NCI-H1092 (cell line): ENCODE measurements around the gene SETD2.

Source experiments
- DNase-seq: peaks from one replicate; lab custom pipeline; 2025; lab: John Stamatoyannopoulos, UW

The SETD2 gene

DNA sequence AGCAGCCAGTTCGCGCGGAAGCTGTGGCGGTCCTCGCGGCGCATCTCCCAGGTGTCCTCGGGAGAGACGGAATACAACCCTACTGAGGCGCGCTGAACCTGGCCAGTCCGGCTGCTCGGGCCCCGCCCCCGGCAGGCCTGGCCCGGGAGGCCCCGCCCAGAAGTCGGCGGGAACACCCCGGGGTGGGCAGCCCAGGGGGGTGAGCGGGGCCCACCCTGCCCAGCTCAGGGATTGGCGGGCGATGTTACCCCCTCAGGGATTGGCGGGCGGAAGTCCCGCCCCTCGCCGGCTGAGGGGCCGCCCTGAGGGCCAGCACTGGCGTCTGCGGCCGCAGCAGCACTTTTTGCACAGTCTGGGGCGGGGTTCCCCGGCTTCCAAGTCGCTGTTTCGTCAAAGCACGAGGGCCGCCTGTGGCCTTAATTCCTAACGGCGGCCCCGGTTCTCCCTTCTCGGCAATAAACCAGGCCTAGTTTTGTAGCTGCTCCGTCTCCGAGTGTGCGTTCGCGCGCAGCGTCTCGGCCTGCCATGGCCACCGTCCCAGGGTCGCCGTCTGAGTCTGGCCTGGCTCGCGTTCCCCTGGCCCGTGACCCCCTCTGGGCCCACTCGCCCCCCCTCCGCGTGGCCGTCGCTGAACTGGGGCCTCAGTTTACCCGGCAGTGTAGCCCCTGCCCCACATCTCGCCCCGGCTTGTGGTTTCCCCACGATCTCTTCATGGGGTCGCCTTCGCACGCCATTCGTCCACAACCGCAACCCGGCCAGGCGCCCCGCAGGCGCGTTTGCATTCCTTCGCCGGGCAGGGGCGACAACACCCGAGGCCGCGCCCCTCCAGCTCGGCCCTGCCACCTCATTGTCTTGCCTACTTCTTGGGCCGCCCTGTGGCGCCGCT is 154.4 kb downstream of the SETD2 start:
- DNase-seq, result peak; percentile 79

DNA sequence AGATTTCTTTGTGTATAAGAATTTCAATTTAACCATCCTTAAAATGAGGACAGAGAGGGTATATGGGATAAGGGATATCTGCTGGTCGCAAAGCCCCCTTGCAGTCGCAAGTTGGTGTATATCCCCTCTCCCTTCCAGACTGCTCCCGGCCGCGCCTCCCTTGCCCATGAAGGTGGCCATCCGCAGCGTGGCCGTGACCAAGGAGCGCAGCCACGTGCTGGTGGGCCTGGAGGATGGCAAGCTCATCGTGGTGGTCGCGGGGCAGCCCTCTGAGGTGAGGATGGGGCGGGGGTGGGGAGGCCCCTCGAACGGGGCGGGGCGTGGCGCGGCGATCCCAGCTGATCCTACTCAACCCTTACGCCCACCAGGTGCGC is 155.1 kb downstream of the SETD2 start:
- no peak for DNase-seq

DNA sequence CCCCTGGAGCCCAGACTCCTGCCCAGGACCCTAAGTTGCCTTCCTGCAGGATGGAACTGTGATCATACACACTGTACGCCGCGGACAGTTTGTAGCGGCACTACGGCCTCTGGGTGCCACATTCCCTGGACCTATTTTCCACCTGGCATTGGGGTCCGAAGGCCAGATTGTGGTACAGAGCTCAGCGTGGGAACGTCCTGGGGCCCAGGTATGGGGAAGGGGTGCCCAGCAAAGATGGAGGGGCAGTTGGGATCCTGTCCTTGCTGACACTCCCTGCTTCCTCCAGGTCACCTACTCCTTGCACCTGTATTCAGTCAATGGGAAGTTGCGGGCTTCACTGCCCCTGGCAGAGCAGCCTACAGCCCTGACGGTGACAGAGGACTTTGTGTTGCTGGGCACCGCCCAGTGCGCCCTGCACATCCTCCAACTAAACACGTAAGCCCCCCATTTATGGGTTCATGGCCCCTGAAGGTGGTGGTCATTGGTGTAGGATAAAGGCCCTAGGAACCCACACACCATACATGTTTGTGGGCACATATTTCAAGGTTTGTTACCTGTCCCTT is 155.6 kb downstream of the SETD2 start:
- DNase-seq, result no peak

DNA sequence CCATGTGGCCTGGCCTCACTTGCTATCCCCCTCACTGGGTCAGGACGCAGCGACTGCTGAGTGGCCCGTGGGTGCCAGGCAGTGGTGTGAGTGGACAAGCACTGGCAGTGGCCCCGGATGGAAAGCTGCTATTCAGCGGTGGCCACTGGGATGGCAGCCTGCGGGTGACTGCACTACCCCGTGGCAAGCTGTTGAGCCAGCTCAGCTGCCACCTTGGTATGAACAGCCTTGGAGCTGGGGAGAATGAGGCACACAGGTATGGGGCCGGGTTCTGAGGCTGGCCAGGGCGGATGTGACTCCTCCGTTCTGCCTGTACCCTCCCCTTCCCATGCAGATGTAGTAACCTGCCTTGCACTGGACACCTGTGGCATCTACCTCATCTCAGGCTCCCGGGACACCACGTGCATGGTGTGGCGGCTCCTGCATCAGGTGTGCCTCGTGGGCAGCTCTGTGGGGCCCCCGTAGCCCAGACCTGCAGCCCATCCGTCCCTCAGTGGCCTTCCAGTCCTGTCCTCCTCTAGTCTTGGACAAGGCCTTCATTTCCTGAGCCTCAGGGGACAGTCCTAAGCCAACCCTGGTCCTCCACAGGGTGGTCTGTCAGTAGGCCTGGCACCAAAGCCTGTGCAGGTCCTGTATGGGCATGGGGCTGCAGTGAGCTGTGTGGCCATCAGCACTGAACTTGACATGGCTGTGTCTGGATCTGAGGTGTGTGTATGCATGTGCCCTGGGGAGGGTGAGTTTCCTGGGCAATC is 156.3 kb downstream of the SETD2 start:
- no peak for DNase-seq

DNA sequence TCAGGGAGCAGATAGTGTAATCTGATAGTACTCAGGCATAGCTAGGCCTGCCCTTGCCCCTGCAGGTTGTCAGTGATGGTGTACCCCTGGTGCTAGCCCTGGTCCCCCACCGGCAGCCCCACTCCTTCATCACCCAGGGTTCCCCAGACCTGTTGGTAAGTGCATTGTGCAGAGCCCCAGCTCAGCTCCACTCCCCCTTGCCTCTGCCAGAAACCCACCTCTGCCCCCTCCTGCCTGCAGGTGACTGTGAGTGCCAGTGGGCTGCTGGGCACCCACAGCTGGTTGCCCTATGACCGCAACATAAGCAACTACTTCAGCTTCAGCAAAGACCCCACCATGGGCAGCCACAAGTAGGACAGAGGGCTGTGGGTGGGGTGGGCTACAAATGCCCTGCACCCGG is 156.9 kb downstream of the SETD2 start:
- DNase-seq, result no peak

DNA sequence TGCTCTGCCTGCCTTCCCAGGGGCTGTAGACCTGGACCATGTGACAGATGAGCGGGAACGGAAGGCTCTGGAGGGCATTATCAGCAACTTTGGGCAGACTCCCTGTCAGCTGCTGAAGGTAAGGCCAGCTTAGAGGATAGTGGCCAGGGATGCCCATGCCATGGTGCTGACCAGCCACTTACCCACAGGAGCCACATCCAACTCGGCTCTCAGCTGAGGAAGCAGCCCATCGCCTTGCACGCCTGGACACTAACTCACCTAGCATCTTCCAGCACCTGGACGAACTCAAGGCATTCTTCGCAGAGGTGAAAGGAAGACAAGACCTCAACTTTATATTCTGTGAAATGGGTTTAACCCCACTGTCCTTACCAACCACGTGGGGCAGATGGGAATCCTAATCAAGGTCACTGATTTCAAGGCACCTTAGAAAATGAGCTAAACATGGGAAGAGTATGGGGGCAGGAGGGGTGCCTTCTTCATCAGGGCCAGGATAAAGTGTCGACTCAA is 157.7 kb downstream of the SETD2 start:
- no peak for DNase-seq

DNA sequence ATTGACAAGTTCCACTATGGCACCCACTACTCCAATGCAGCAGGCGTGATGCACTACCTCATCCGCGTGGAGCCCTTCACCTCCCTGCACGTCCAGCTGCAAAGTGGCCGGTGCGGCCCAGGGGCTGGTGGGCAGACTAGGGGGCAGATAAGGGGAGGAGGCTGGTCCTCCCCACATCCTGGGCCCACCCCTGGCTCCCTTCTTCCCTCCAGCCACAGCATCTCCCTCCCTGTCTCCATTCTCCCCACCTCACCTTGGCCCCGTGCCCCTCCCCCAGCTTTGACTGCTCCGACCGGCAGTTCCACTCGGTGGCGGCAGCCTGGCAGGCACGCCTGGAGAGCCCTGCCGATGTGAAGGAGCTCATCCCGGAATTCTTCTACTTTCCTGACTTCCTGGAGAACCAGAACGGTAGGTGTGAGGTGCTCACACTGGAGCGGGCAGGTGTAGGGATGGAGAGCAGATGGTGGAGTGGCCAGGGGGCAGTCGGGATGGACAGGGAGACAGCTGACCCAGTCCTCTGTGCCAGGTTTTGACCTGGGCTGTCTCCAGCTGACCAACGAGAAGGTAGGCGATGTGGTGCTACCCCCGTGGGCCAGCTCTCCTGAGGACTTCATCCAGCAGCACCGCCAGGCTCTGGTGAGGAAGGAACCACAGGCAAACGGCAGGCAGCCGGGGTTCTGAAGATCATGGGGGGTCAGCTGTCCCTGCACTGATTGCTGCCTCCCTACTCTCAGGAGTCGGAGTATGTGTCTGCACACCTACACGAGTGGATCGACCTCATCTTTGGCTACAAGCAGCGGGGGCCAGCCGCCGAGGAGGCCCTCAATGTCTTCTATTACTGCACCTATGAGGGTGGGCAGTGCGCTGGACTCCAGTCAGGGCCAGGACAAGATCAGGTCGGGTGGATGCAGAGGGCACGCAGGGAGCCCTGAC is 158.4 kb downstream of the SETD2 start:
- no peak for DNase-seq

DNA sequence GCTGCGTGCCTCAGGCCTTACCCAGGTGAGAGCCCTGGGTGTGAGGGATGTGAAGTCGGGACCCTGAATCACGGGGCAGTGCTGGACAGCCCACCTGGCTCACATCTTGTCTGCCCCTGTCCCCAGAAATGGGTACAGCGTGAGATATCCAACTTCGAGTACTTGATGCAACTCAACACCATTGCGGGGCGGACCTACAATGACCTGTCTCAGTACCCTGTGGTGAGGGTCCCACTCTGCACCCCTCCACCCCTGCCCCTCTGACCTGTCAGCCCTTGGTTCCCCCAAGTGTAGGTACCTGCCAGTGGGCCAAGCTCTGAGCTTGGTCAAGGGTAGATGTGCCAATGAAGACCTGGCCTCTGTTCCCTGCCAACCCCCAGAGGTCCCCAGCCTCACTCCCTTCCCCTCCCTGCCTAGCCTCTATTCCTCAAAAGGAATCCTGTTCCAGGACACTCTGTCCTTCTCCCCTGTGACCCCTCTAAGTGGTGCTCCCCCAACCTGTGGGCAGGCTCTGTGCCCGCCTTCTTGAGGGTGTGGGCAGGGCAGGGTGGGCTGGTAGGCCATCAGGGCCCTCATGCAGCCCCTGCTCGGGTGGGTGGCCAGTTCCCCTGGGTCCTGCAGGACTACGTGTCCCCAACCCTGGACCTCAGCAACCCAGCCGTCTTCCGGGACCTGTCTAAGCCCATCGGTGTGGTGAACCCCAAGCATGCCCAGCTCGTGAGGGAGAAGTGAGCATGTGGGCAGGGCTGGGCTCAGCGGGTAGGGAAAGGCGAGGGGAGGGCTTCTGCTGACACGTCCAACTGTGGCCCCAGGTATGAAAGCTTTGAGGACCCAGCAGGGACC is 159.3 kb downstream of the SETD2 start:
- DNase-seq, result no peak

DNA sequence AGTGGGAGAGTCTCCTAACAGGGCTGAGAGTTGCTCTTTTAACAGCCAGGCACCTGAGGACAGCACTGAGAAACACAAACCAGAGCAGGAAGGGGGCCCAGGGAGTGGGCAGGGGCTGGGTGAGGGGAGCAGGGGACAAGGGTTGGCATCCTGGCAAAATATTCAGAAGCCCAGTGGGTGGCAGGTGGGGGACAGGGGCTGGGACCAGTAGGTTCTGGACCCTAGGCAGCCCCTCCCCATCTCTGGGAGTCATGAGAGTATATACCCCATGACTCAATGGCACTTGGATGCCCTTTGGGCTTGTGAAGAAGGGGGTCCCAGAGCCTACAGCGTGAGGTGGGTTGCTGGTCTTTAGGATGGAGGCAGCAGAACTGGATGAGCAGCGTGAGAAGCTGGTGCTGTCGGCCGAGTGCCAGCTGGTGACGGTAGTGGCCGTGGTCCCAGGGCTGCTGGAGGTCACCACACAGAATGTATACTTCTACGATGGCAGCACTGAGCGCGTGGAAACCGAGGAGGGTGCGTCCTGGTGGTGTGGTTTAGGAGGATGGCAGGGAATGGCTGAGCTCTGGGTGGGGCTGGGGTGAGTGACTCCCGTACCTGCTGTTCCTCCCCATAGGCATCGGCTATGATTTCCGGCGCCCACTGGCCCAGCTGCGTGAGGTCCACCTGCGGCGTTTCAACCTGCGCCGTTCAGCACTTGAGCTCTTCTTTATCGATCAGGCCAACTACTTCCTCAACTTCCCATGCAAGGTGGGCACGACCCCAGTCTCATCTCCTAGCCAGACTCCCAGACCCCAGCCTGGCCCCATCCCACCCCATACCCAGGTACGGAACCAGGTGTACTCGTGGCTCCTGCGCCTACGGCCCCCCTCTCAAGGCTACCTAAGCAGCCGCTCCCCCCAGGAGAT is 160.2 kb downstream of the SETD2 start:
- DNase-seq, result no peak

DNA sequence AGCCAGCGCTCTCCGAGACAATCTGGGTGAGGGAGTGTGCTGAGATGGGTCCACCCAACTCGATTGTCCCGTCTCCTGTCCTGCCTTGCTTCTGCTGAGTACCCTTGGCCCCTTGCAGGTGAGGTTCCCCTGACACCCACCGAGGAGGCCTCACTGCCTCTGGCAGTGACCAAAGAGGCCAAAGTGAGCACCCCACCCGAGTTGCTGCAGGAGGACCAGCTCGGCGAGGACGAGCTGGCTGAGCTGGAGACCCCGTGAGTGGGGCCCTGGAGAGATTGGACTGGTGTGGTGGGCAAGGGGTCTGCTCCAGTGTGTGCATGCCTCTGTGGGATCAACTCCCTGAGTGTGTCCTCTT is 160.9 kb downstream of the SETD2 start:
- DNase-seq, result no peak

DNA sequence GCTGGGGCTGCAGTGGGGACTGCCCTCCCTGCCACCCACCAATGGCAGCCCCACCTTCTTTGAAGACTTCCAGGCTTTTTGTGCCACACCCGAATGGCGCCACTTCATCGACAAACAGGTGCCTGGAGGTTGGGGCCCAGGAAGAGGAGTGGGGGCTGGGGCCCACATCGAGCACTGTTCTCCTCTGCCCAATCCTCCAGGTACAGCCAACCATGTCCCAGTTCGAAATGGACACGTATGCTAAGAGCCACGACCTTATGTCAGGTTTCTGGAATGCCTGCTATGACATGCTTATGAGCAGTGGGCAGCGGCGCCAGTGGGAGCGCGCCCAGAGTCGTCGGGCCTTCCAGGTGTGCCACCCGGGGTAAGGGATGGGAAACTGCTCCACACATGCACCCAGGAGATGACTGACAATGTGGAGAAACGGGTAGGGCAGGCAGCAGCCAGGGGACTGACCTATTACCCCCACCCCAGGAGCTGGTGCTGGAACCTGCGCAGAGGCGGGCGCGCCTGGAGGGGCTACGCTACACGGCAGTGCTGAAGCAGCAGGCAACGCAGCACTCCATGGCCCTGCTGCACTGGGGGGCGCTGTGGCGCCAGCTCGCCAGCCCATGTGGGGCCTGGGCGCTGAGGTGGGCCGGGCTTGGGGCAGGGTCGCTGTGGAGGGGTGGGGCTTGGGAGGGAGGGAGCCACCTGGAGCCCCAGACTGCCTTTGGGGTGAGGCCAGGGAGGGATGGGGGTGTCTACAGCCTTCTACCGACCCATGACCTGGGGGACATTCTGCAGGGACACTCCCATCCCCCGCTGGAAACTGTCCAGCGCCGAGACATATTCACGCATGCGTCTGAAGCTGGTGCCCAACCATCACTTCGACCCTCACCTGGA is 161.5 kb downstream of the SETD2 start:
- DNase-seq, result no peak

DNA sequence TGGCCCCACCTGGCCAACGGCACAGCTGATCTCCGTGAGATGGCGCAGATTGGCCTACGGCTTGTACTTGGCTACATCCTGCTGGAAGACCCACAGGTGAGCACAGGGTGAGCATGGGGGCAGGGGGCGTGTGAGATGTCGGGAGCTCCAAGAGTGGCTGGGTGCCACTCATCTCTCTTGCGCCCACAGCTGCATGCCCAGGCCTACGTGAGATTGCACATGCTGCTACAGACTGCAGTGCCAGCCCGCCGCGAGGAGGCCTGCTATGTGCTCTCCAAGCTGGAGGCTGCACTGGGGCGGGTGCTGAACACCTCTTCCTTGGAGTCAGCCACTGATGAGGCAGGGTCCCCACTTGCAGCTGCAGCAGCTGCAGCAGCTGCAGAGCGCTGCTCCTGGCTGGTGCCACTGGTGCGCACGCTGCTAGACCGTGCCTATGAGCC is 162.2 kb downstream of the SETD2 start:
- DNase-seq, result no peak

DNA sequence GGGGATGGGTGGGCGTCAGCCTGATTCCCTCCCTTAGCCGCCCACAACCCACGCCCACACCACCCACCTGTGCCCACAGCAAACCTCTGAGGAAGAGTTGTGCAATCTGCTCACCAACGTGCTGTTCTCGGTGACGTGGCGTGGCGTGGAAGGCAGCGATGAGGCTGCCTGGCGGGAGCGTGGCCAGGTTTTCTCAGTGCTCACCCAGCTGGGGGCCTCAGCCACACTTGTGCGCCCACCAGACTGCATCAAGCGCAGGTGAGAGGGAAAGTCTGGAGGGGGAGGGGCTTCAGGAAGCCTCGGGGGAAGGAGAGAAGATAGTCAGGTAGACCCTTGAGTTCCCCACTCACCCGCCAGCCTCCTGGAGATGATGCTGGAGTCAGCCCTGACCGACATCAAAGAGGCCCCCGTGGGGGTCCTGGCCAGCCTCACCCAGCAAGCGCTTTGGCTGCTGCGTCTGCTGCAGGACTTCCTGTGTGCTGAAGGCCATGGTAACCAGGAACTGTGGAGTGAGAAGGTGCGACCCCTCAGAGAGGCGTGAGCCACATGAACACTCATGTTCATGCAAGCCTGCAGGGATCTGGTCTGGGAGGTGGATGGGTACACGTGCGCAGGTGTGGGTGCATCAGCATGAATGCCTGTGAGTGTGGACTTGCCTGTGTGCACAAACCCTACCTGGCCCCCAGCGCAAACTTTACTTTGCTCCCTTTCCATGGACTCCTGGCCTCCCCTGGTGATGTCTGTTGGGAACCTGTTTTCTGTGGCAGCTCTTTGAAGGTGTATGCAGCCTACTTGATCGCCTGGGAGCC is 162.8 kb downstream of the SETD2 start:
- DNase-seq, result no peak

DNA sequence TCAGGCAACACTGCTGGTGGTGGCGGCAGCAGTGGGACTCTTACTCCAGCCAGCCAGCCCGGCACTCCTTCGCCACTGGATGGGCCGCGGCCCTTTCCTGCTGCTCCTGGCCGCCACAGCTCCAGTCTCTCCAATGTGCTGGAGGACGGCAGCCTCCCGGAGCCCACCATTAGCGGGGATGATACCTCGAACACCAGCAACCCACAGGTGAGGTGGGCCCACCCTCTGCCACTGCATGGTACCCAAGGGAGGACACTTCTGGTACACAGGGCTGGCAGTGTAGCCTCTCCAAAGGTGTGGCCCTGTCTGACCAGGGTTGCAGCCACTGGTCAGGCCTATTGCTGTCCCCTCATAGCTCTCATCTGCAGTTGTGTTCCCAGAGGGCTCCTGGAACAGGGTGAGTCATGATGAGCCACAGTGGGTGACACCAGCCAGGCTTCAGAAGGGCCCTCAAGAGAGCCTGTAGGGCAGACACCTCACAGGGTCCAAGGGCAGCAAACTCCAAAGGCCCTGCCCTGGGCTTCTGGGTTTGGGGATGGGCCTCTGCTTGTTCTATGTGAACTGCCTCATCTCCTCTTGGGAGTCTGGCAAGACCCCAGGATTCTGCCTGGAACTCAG is 163.6 kb downstream of the SETD2 start:
- DNase-seq, result no peak

DNA sequence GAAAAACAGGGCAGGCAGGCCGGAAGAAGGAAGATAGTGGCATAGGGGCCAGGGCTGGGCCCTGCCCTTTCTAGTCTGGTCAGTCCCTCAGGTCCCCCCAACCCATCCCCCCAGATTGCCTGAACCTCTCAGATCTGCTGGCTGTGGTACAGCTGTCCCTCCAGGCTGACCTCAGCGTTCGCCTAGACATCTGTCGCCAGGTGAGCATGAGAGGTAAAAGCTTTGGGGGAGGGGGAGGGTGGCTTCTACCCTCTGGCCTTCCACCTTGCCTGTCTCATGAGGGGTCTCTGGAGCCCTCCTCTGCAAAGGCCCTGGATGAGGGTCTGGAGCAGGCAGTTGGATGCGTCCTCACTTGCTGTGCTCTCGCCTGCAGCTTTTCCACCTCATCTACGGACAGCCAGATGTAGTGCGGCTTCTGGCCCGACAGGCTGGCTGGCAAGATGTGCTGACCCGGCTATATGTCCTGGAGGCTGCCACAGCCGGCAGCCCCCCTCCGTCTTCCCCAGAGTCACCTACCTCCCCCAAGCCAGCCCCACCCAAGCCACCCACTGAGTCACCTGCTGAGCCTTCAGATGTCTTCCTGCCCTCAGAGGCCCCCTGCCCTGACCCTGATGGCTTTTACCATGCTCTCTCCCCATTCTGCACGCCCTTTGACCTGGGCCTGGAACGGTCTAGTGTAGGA is 164.3 kb downstream of the SETD2 start:
- DNase-seq, result no peak

DNA sequence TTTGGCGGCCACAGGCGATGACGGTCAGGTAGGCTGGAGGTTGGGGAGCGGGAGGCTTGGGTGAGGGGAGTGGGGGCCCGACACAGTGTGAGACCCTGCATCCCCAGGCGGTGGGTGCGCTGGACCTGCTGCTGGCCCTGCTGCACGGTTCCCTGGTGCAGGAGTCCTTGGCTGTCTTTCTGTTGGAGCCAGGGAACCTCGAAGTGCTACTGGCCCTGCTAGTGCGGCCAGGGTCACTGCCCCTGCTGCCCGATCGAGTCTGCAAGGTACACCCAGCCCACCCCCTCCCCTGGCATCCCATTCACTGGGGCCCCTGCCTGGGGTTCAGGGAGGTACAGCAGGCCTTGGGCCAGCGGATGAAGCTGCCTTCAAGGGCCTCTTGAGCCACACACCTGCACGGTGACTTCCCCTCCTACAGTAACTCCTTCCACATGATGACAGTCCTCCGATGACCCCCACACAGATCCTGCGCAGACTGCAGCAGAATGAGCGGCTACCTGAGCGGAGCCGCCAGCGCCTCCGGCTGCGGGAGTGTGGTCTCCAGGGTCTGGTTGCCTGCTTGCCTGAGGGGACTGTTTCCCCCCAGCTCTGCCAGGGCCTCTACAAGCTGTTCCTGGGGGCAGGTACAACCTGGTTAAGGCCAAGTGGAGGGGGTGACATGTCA is 164.9 kb downstream of the SETD2 start:
- DNase-seq, result no peak
